ENCODE results near the gene TMEM51.

DNA sequence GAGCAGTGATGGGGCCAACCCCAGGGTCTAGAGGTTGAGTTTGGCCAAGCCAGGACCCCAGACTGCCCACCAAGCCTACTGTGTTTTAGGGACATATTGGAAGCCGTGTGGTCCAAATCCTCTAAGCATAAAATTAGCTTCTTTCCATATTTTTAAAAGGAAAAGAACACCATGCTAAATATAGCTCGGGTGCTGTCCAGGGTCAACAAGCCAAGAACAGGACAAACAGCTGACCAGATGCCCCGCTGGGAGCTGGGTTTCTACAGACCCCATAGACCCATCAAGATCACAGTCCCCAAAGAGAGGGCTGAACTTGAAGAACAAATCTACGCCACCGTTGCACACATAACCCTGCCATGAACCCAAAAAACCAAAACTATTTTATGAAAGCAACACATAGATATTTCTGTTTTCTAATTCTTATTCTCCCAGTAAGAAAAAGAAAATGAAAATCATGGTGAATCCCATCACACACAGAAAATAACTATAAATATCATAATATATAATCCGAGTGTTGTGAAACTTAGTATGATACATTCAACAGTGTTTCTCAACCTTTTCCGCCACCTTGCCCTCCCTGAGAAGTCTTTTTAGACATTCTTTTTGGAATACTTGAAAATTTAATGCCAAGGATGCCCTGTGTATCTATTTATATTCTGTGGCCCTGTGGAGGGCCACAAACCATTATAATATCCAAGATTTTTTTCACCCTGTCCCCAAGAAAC, 57.3 kb downstream of the TMEM51 start:
- TF ChIP-seq POLR2A (IDR thresholded peaks at IDR 0.05) (no peak), POLR2AphosphoS5 (IDR thresholded peaks at IDR 0.05; ENCODE audit: insufficient read depth in 1 of 2, low read depth in 1 of 2) (no peak)
- TF ChIP-seq, protein P1, sequence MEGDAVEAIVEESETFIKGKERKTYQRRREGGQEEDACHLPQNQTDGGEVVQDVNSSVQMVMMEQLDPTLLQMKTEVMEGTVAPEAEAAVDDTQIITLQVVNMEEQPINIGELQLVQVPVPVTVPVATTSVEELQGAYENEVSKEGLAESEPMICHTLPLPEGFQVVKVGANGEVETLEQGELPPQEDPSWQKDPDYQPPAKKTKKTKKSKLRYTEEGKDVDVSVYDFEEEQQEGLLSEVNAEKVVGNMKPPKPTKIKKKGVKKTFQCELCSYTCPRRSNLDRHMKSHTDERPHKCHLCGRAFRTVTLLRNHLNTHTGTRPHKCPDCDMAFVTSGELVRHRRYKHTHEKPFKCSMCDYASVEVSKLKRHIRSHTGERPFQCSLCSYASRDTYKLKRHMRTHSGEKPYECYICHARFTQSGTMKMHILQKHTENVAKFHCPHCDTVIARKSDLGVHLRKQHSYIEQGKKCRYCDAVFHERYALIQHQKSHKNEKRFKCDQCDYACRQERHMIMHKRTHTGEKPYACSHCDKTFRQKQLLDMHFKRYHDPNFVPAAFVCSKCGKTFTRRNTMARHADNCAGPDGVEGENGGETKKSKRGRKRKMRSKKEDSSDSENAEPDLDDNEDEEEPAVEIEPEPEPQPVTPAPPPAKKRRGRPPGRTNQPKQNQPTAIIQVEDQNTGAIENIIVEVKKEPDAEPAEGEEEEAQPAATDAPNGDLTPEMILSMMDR (IDR thresholded peaks at IDR 0.05), result no peak
